GM19463 (cell line): ENCODE data around the gene MT1F.
A peak's percentile ranks its signal among the peaks of the same experiment; 100 is the strongest.

ENCODE experiments used
- ATAC-seq: cut with Tn5 transposase; IDR thresholded peaks from one replicate; pipeline ENCODE4 v1.9.1; 2021; ENCODE audit warnings: mild to moderate bottlenecking, moderate library complexity; ENCODE audit not compliant: unreplicated experiment

Gene MT1F

GRCh38 chr16:56625140-56625942, 32.4 kb upstream of the MT1F start, which contains the start of gene MT1E:
MT1E (plus strand) TSS chr16:56625781; CDS start chr16:56625852, 71 bp downstream.
- ATAC-seq = peak; percentile 78

- ATAC-seq = peak; percentile 11
These were observed 31.7 kb upstream of the MT1F start for GRCh38 chr16:56625943-56626654.

GRCh38 chr16:56626685-56627084, 31.1 kb upstream of the MT1F start:
- ATAC-seq = no peak

GRCh38 chr16:56628486-56629350, 29.0 kb upstream of the MT1F start:
- ATAC-seq = no peak

- ATAC-seq = no peak
These were observed 28.2 kb upstream of the MT1F start for GRCh38 chr16:56629531-56629930.

- peak; percentile 69 for ATAC-seq
These were observed 27.6 kb upstream of the MT1F start for GRCh38 chr16:56630134-56630533.

- no peak for ATAC-seq
These were observed 26.6 kb upstream of the MT1F start for GRCh38 chr16:56631197-56631596.

- ATAC-seq = no peak
These were observed 26.0 kb upstream of the MT1F start for GRCh38 chr16:56631832-56632155.

GRCh38 chr16:56632156-56632847, 25.5 kb upstream of the MT1F start, which contains the start of gene MT1M:
MT1M (plus strand) TSS chr16:56632659; CDS start chr16:56632732, 73 bp downstream.
- ATAC-seq = no peak

GRCh38 chr16:56632848-56633365, 24.9 kb upstream of the MT1F start:
- no peak for ATAC-seq

GRCh38 chr16:56633535-56633934, 24.2 kb upstream of the MT1F start:
- ATAC-seq = no peak

- ATAC-seq = no peak
These were observed 22.9 kb upstream of the MT1F start for GRCh38 chr16:56634715-56635440.

GRCh38 chr16:56635441-56635967, 22.3 kb upstream of the MT1F start:
- no peak for ATAC-seq

GRCh38 chr16:56636616-56637413, 20.9 kb upstream of the MT1F start:
- no peak for ATAC-seq

- no peak for ATAC-seq
These were observed 19.7 kb upstream of the MT1F start, which contains the start of gene MT1A for GRCh38 chr16:56637814-56638750. MT1A (plus strand) TSS chr16:56638666; CDS start chr16:56638739, 73 bp downstream.

- ATAC-seq = no peak
These were observed 18.7 kb upstream of the MT1F start for GRCh38 chr16:56639045-56639444.

- no peak for ATAC-seq
These were observed 17.7 kb upstream of the MT1F start for GRCh38 chr16:56640076-56640475.
